Skin of body (tissue), 2 donors: ENCODE data around the gene NCAPG2. TPM values are rescaled to one million over a fixed set of nuclear protein-coding genes. Genes with fewer than 3 reads are reported as not detected.

Experiments
- DNase-seq: peaks from one replicate; lab custom pipeline; 2025; lab: John Stamatoyannopoulos, UW
- total RNA-seq: library from RNA; depleted of rRNA; stranded (reverse); fragments of >200 nt; gene quantifications from one replicate; pipeline ENCODE4 v1.2.3, GENCODE V29; 2014

NCAPG2 gene
- total RNA-seq, 1 donor from 2014 or later, result 18.5 TPM

DNA sequence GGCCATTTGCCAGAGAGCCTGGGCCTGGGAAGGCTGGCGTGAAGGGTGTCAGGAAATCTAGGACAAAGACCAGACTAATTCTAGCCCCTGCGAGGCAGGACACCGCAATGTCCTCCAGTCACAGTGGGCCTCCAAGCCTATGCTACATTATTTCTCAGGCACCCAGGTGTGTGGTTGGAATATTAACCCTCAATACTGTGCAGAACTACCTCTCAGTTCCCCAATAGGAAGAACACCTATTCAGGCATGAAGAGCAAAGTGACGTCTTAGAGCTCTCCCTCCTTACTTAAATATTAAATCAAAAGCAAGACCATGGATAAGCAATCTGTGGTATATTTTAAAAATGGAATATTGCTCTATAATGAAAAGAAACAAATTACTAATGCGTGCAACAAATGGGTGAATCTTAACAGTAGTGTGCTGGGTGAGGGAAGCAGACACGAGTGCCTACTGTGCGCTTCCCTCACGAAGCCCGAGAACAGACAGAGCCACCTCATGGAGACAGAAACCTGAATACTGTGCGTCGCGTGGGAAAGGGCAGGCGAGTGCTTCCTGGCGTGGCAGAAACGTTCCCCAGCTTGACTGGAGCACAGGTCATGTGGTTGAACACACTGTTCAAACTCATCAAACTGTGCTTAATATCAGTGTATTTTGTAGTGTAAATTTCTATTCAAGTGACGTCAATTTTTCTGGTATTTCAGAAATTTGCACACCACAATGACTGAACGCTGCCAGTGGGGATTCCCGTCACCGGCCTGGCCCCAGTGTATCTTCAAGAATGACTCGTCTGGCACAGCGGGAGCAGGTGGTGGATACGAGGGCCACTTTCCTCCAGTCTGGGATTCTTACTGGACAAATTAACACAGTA is 101.5 kb downstream of the NCAPG2 start:
- no peak for DNase-seq

- DNase-seq, result no peak
These were observed 102.6 kb downstream of the NCAPG2 start for GRCh38 chr7:158602041-158602440.

GRCh38 chr7:158601090-158601489 is 103.5 kb downstream of the NCAPG2 start:
- DNase-seq, result no peak

DNA sequence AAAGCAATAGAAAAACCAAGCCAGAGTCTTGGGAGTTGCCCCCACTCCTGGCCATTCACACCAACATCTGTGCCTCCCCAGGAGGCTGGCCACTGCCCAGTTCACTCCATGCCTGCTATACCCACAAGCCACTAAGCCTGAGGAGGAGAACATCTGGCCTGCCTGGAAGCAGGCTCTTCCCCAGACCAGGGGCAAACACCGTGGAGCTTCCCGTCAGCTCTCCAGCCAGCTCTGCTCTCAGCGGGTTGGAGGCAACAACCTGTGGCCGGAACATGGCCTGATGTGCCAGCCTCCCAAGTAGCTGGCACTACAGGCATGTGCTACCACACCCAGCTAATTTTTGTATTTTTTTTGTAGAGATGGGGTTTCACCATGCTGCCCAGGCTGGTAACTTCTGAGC is 107.9 kb downstream of the NCAPG2 start:
- no peak for DNase-seq

GRCh38 chr7:158596309-158596708 is 108.3 kb downstream of the NCAPG2 start:
- DNase-seq, result no peak

DNA sequence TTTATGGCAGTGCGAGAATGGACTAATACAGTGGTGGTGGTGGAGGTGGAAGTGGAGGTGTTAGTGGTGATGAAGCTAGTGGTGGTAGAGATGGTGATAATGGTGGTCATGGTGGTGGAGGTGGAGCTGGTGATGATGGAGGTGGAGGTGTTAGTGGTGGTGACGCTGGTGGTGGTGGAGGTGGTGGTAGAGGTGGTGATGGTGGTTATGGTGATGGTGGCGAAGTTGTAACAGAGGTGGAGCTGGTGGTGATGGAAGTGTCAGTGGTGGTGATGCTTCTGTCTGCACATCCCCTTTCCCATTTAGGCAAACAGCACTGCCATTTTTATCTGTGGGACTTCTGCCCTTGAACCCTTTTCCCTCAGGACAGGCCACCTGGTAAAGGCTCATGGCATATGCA is 109.5 kb downstream of the NCAPG2 start:
- no peak for DNase-seq

- DNase-seq, result no peak
These were observed 112.1 kb downstream of the NCAPG2 start for GRCh38 chr7:158592541-158592940.

- DNase-seq, result no peak
These were observed 112.7 kb downstream of the NCAPG2 start for GRCh38 chr7:158591944-158592343.

DNA sequence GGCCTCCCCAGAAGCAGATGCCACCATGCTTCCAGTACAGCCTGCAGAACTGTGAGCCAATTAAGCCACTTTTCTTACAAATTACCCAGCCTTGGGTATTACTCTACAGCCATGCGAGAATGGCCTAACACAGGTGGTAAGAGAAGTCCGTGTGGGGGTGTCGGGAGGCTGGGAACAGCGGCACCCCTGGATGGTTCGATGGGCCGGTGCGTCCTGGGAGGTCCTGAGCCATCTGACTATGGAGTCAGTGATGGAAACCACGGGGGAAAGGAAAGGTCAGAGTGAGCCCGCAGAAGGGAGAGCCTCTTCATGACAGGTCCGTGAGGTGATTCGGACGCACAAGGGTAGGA is 114.4 kb downstream of the NCAPG2 start:
- DNase-seq, result no peak

GRCh38 chr7:158589653-158590052 is 115.0 kb downstream of the NCAPG2 start:
- DNase-seq, result no peak

GRCh38 chr7:158588878-158589442 is 115.6 kb downstream of the NCAPG2 start:
- DNase-seq, result no peak

GRCh38 chr7:158588085-158588877 is 116.3 kb downstream of the NCAPG2 start:
- no peak for DNase-seq

DNA sequence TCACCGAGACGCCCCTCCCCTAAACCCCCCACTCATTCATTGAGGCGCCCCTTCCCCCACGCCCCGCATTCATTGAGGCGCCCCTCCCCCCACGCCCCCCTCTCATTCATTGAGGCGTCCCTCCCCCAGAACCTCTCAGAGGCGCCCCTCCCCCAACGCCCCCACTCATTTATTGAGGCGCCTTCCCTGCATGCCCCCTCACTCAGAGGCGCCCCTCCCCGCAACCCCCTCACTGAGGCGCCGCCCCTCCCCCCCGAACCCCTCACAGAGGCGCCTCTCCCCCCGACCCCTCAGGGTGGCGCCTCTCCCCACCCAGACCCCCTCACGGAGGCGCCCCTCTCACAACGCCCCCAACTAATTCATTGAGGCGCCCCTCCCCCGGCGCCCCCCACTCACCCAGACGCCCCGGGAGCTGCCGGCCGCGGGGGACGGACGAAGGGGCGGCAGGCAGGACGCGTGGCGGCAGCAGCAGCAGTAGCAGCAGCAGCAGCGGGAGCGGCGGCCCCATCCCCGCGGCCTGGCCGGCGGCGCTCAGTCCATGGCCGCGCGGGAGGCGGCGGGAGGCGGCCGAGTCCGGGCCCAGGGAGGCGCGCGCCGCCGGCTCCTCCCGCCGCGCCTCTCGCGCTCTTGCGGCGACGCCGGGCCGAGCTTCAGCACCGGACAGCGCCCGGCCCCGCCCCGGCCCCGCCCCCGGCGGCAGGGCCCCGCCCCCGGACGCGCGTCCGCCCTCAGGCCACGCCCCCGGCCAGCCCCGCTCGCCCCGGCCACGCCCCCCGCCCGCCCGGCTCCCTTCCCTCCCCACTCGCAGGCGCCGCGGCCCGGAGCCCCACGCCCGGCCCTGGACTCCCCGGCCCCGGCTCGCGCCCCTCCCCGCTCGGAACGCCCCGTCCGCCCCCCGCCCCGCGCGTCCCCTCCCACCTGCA is 117.2 kb downstream of the NCAPG2 start, which contains the start of gene PTPRN2:
Gene PTPRN2 (minus strand): TSS at position 662 of the 923 bp plus-strand sequence.
- DNase-seq, result peak; percentile 8

DNA sequence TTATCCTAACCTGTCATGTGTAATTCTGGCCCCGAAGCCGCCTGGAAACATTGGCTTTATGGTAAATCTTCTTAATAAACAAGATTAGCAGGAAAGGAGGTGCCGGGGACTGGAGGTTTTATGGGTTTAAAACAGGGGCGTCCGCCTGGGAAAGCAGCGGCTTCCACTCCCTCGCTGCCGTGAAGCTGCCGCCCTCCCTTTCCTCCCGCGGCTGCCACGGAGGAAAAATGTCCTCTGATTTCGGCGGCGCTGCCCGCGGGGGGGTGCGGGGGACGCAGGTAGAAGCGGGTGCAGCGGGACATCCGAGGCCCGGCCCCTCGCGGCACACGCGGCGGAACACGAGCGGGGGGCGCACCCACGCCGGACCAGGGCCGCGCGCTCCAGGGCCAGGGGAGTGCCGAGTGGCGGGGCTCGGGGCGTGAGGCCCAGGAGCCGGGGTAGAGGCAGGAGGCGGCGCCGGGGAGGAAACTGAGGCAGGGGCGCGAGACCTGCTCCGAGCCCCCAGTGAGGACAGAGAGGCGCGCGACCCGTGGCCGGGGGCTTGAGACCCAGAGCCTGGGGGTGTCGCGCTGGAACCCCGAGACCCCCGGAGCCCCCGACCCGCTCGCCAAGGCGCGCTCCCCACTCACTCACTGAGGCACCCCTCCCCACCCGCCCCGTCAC is 118.0 kb downstream of the NCAPG2 start:
- no peak for DNase-seq

DNA sequence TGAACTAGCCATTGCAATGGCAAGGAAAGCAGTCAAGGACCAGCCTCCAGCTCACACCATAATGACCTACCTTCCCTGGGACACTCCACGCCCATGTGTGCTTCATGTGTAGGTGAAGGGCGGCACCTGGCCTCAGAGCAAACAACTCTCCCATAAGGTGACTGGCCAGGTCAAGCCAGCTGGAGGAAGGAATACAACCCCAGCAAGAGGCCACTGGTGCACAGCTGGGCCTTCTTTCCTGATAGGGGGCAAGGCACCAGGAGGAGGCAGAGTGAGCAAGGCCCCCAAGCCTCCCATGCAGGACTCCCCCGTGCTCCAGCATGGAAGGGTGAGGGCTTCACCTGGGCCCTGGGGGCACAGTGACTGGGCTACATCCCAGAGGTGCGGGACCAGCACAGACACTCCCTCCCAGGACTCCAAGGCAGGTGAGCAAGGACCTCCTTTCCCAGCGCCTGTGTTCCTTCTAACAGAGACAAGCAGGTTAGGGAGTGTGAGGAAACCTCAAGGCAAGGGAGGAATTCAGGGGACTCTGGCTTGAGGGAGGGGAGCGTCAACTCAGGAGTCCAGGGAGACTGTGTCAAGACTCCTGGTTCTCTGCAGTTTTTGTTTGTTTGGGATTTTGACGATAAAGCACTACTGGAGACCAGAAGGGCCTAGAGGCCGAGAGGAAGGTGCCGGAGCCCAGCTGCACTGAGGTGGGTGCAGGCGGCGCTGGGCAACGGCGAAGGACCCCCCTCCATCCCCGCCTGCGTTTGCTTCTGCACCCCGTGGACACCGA is 118.7 kb downstream of the NCAPG2 start:
- no peak for DNase-seq

GRCh38 chr7:158584407-158584806 is 120.2 kb downstream of the NCAPG2 start:
- no peak for DNase-seq

- no peak for DNase-seq
These were observed 120.8 kb downstream of the NCAPG2 start for GRCh38 chr7:158583810-158584209.

DNA sequence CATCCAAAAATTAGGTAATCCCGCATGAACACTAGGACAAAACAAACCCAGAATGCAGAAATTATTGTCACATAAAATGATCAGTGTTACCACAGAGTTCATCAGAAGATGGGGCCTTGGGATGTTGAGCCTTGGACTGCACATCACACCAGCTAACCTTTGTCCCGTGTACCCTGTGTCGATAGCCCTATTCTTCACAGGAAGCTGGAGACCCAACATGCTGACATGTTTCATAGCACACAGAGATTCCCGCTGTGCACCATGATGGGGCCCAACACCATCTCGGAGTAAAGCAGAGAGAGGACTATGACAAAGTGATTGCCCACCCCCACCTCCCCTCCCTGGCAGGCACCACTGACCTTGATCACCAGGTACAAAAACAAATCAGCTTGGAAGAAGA is 121.5 kb downstream of the NCAPG2 start:
- DNase-seq, result no peak

DNA sequence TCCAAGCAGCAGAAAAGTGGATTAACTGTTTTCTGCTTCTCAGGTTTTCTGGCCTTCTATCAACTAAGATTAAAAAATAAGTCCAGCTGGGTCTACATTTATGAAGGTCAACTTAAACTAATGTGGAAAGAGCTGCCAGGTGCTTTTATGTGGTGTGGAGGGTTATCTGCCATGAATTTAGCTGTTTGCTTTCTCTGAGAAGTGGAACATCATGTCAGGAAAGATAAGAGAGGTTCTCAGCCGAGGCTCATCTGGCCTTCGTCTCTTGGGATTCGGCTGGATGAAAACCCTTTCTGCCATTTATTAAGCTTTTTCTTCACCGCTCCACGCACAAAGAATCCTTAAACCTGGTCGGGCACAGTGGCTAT is 122.5 kb downstream of the NCAPG2 start:
- no peak for DNase-seq
